ENCODE measurements around the gene BARX1.

DNA sequence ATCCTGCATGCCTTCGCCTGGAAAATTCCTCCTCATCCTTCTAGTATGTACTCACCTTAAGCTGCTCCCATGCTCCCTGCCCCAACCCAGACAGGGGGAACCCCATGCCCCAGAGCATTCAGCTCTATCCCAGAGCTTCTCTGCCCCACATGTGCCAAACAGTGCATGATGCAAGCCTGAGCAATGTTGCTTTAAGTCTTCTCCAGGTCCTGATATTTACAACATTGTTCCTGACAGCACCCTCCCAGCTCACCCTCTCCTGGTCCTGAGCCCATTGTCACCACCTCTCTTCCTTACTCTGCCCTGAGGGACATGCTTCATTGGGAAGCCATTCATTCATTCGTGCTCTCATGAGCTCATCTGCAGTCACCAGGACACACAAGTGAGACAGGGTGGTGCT is 23.4 kb upstream of the BARX1 start:
- TF ChIP-seq EZH2 (IDR thresholded peaks at IDR 0.05; ENCODE audit: insufficient read depth, poor library complexity, severe bottlenecking) (no peak), EZH2phosphoT487 (IDR thresholded peaks at IDR 0.05; ENCODE audit: insufficient read depth, low read depth) (no peak)

Data from GM23248 (cell line).